H1 (cell line): ENCODE results near the gene TSR3. TPM values are rescaled to one million over a fixed set of nuclear protein-coding genes. Genes with fewer than 3 reads are reported as not detected.

Source experiments
- CTCF ChIA-PET: fragments of 300-600 bp; sonication (Branson Sonifier 250); formaldehyde crosslinking; loops from one replicate; lab custom pipeline; 2021; ENCODE audit not compliant: partially characterized antibody; lab: Charles Lee
- POLR2A ChIA-PET: fragments of 300-600 bp; sonication (Branson Sonifier 250); formaldehyde crosslinking; loops from one replicate; lab custom pipeline; 2021; ENCODE audit warnings: inconsistent platforms; ENCODE audit not compliant: partially characterized antibody; lab: Charles Lee
- DNase-seq, 2 experiments: peaks; one replicate each; pipeline versions ENCODE4 v3.0.0 to v3.0.0-alpha.2; 2010 to 2022; ENCODE audit warnings: low spot score in 2 of 2, low read depth in 1 of 2, mixed read lengths in 1 of 2
- FAIRE-seq: peaks from 2 replicates; lab custom pipeline; 2011; peaks lifted over from hg19 to GRCh38; lab: Jason Lieb, UNC
- H2AFZ ChIP-seq: 2 replicates; pipeline ENCODE4 v1.8.1; 2012; ENCODE audit warnings: low read length, inconsistent platforms
- H2AK5ac ChIP-seq: 2 replicates; pipeline ENCODE4 v1.6.1; 2013; ENCODE audit warnings: low read depth, low read length
- H2BK120ac ChIP-seq: replicated peaks from 2 replicates; pipeline ENCODE3; 2013; ENCODE audit warnings: low read depth, low read length, inconsistent platforms
- H2BK12ac ChIP-seq: 2 replicates; pipeline ENCODE4 v1.6.1; 2013; ENCODE audit warnings: low read depth, low read length
- H2BK15ac ChIP-seq: 2 replicates; pipeline ENCODE4 v1.6.1; 2013; ENCODE audit warnings: low read length
- H2BK20ac ChIP-seq: 2 replicates; pipeline ENCODE4 v1.6.1; 2013; ENCODE audit warnings: low read length
- H2BK5ac ChIP-seq: 2 replicates; pipeline ENCODE4 v1.6.1; 2013; ENCODE audit warnings: low read depth, low read length
- H3K14ac ChIP-seq: 2 replicates; pipeline ENCODE4 v1.6.1; 2013; ENCODE audit warnings: inconsistent platforms; ENCODE audit not compliant: insufficient read length
- H3K18ac ChIP-seq: 2 replicates; pipeline ENCODE4 v1.6.1; 2013; ENCODE audit warnings: low read length; ENCODE audit errors: extremely low read depth
- H3K23ac ChIP-seq: 2 replicates; pipeline ENCODE4 v1.6.1; 2013; ENCODE audit warnings: inconsistent platforms; ENCODE audit not compliant: insufficient read length
- H3K23me2 ChIP-seq: 2 replicates; pipeline ENCODE4 v1.6.1; 2013; ENCODE audit warnings: low read depth, low read length
- H3K27ac ChIP-seq: 2 replicates; pipeline ENCODE4 v1.6.1; 2011; ENCODE audit warnings: low read depth, low read length, inconsistent platforms
- H3K27me3 ChIP-seq, 4 experiments: replicated peaks in 1 of 4; 1 replicate in 1 of 4; 2 replicates in 3 of 4; pipeline versions ENCODE4 v1.6.1 to v1.8.1; 2011 to 2013; ENCODE audit warnings: low read length in 3 of 4, mild to moderate bottlenecking in 3 of 4, inconsistent platforms in 2 of 4, mixed read lengths in 2 of 4, moderate library complexity in 1 of 4; ENCODE audit not compliant: control insufficient read depth in 3 of 4, insufficient read depth in 3 of 4; ENCODE audit errors: extremely low read depth in 1 of 4
- H3K36me3 ChIP-seq, 4 experiments: 2 replicates each; pipeline versions ENCODE4 v1.6.1 to v1.8.1; 2011 to 2013; ENCODE audit warnings: mild to moderate bottlenecking in 4 of 4, low read length in 3 of 4, moderate library complexity in 2 of 4, control low read depth in 1 of 4, inconsistent platforms in 1 of 4; ENCODE audit not compliant: insufficient read depth in 4 of 4, control insufficient read depth in 2 of 4
- H3K4ac ChIP-seq: replicated peaks from 2 replicates; pipeline ENCODE3; 2013; ENCODE audit warnings: low read length, low read depth, mixed read lengths, inconsistent platforms; ENCODE audit not compliant: insufficient read length
- H3K4me1 ChIP-seq, 4 experiments: replicated peaks in 1 of 4; 1 replicate in 1 of 4; 2 replicates in 3 of 4; pipeline versions ENCODE4 v1.6.1 to v1.8.1; 2011 to 2013; ENCODE audit warnings: low read length in 3 of 4, inconsistent platforms in 2 of 4, mixed read lengths in 1 of 4; ENCODE audit not compliant: insufficient read depth in 4 of 4, control insufficient read depth in 3 of 4
- H3K4me2 ChIP-seq, 2 experiments: 2 replicates each; pipeline versions ENCODE4 v1.6.1 to v1.8.1; 2011 to 2013; ENCODE audit warnings: low read depth in 2 of 2, low read length in 2 of 2, control low read depth in 1 of 2, inconsistent platforms in 1 of 2, mild to moderate bottlenecking in 1 of 2; ENCODE audit not compliant: insufficient read depth in 1 of 2
- H3K4me3 ChIP-seq, 4 experiments: fragments of 200-600, 300-600 bp in 1 of 4; sonication (generic), shearing (Covaris generic), sonication (Bioruptor Twin) in 1 of 4; 2 replicates each; pipeline versions ENCODE4 v1.5.1 to v1.8.1; 2011 to 2016; ENCODE audit warnings: low read length in 4 of 4, low read depth in 3 of 4, control low read depth in 2 of 4, inconsistent platforms in 2 of 4, mild to moderate bottlenecking in 2 of 4, mixed read lengths in 1 of 4, moderate library complexity in 1 of 4; ENCODE audit not compliant: insufficient read depth in 2 of 4; ENCODE audit errors: extremely low read depth in 1 of 4
- H3K56ac ChIP-seq: replicated peaks from 2 replicates; pipeline ENCODE3; 2013; ENCODE audit warnings: low read depth, mild to moderate bottlenecking, mixed read lengths, low read length, inconsistent platforms; ENCODE audit not compliant: insufficient read length
- H3K79me1 ChIP-seq: 2 replicates; pipeline ENCODE4 v1.6.1; 2013; ENCODE audit warnings: low read depth, low read length, control low read depth
- H3K79me2 ChIP-seq, 2 experiments: 2 replicates each; pipeline versions ENCODE4 v1.6.1 to v1.8.1; 2012 to 2013; ENCODE audit warnings: low read length in 2 of 2, mild to moderate bottlenecking in 2 of 2, inconsistent platforms in 1 of 2; ENCODE audit not compliant: insufficient read depth in 2 of 2, control insufficient read depth in 1 of 2
- H3K9ac ChIP-seq, 4 experiments: replicated peaks in 1 of 4; 1 replicate in 1 of 4; 2 replicates in 3 of 4; pipeline versions ENCODE4 v1.6.1 to v1.8.1; 2011 to 2013; ENCODE audit warnings: low read depth in 3 of 4, low read length in 3 of 4, control low read depth in 2 of 4, mild to moderate bottlenecking in 2 of 4, moderate library complexity in 2 of 4, inconsistent platforms in 1 of 4; ENCODE audit errors: extremely low read depth in 1 of 4
- H3K9me3 ChIP-seq, 2 experiments: 2 replicates each; pipeline versions ENCODE4 v1.6.1 to v1.8.1; 2012 to 2013; ENCODE audit warnings: mild to moderate bottlenecking in 2 of 2, moderate library complexity in 2 of 2, control low read depth in 1 of 2, inconsistent platforms in 1 of 2, low read depth in 1 of 2, low read length in 1 of 2, mixed read lengths in 1 of 2; ENCODE audit not compliant: insufficient read depth in 2 of 2
- H4K20me1 ChIP-seq, 2 experiments: replicated peaks in 1 of 2; 2 replicates each; pipeline versions ENCODE3 to v1.8.1; 2011 to 2013; ENCODE audit warnings: inconsistent platforms in 2 of 2, low read length in 2 of 2, mild to moderate bottlenecking in 1 of 2; ENCODE audit not compliant: insufficient read depth in 2 of 2, control insufficient read depth in 1 of 2
- H4K5ac ChIP-seq: 2 replicates; pipeline ENCODE4 v1.6.1; 2013; ENCODE audit warnings: low read length, low read depth, mixed read lengths, inconsistent platforms; ENCODE audit not compliant: insufficient read length
- H4K8ac ChIP-seq: 2 replicates; pipeline ENCODE4 v1.8.0; 2013; ENCODE audit warnings: mild to moderate bottlenecking, moderate library complexity, low read length, inconsistent platforms; ENCODE audit not compliant: insufficient read depth; ENCODE audit errors: extremely low read depth
- H4K91ac ChIP-seq: replicated peaks from 2 replicates; pipeline ENCODE3; 2013; ENCODE audit warnings: low read length, mixed read lengths, inconsistent platforms; ENCODE audit not compliant: insufficient read length
- BCL11A ChIP-seq, 2 experiments: IDR thresholded peaks; one replicate each; pipeline ENCODE4 v1.6.1; 2011; ENCODE audit warnings: low read depth in 2 of 2, low read length in 2 of 2, mild to moderate bottlenecking in 2 of 2
- CHD1 ChIP-seq: IDR thresholded peaks from 2 replicates; pipeline ENCODE4 v1.6.1; 2012; ENCODE audit warnings: low read depth, low read length, improper control_type of control experiment
- CHD2 ChIP-seq: IDR thresholded peaks from 2 replicates; pipeline ENCODE4 v1.6.1; 2012; ENCODE audit warnings: low read length, improper control_type of control experiment
- CTBP2 ChIP-seq: IDR thresholded peaks from 2 replicates; pipeline ENCODE4 v1.7.0; 2011; ENCODE audit warnings: borderline replicate concordance, mild to moderate bottlenecking, moderate library complexity, mixed read lengths, low read length; ENCODE audit not compliant: insufficient read depth, insufficient read length
- HDAC2 ChIP-seq, 2 experiments: fragments of 300-600 bp in 1 of 2; sonication (generic) in 1 of 2; IDR thresholded peaks; 2 replicates each; pipeline ENCODE4 v1.6.1; 2011 to 2012; ENCODE audit warnings: low read depth in 2 of 2, low read length in 2 of 2, mild to moderate bottlenecking in 2 of 2, moderate library complexity in 2 of 2, borderline replicate concordance in 1 of 2, inconsistent platforms in 1 of 2
- KDM1A ChIP-seq: fragments of 200-600, 300-600 bp; sonication (generic); IDR thresholded peaks from 2 replicates; pipeline ENCODE4 v1.7.1; 2016; ENCODE audit warnings: mild to moderate bottlenecking, low read length, borderline replicate concordance
- KDM5A ChIP-seq: fragments of 200-600 bp; IDR thresholded peaks from 2 replicates; pipeline ENCODE4 v1.7.1; 2012; ENCODE audit warnings: mild to moderate bottlenecking, low read length, inconsistent platforms, mixed read lengths
- POLR2A ChIP-seq, 2 experiments: IDR thresholded peaks; 1 replicate in 1 of 2; 2 replicates in 1 of 2; pipeline ENCODE4 v1.6.1; 2011; ENCODE audit warnings: low read depth in 2 of 2, low read length in 2 of 2, mild to moderate bottlenecking in 2 of 2; ENCODE audit errors: control extremely low read depth in 1 of 2
- RFX5 ChIP-seq: IDR thresholded peaks from 2 replicates; pipeline ENCODE4 v1.6.1; 2011; ENCODE audit warnings: low read depth, low read length, improper control_type of control experiment, borderline replicate concordance
- RNF2 ChIP-seq: fragments of 200-900, 300-1000 bp; sonication (generic); IDR thresholded peaks from 2 replicates; pipeline ENCODE4 v1.7.1; 2016; ENCODE audit warnings: borderline replicate concordance, low read depth, mild to moderate bottlenecking, antibody characterized with exemption, low read length; ENCODE audit not compliant: poor library complexity, severe bottlenecking; ENCODE audit errors: missing control alignments
- SAP30 ChIP-seq: fragments of 300-600 bp; sonication (generic); IDR thresholded peaks from 2 replicates; pipeline ENCODE4 v1.7.1; 2012; ENCODE audit warnings: low read length, moderate library complexity, mild to moderate bottlenecking, inconsistent platforms; ENCODE audit not compliant: insufficient read depth, insufficient replicate concordance
- SIRT6 ChIP-seq: IDR thresholded peaks from one replicate; pipeline ENCODE4 v1.7.1; 2012; ENCODE audit warnings: low read length, inconsistent platforms
- SIX5 ChIP-seq: IDR thresholded peaks from 2 replicates; pipeline ENCODE4 v1.6.1; 2011; ENCODE audit warnings: mild to moderate bottlenecking, low read depth, low read length
- SP2 ChIP-seq: IDR thresholded peaks from 2 replicates; pipeline ENCODE4 v1.6.1; 2012; ENCODE audit warnings: mild to moderate bottlenecking, low read length, inconsistent platforms
- WGBS, 2 experiments: shearing (Covaris generic) in 1 of 2; methylation state at CpG; one replicate each; pipeline versions ENCODE4 v1.1.6 to v1.1.7; 2013 to 2015; ENCODE audit warnings: low lambda C conversion rate in 2 of 2, mixed read lengths in 2 of 2, inconsistent platforms in 1 of 2, low coverage in 1 of 2, missing lambda C conversion rate in 1 of 2; ENCODE audit not compliant: insufficient replicate concordance in 2 of 2, insufficient coverage in 1 of 2, insufficient read length in 1 of 2; ENCODE audit errors: extremely low coverage in 1 of 2, missing lambda C conversion rate in 1 of 2; 5-methylcytosine and 5-hydroxymethylcytosine counted together
- polyA plus RNA-seq, 7 experiments: library from polyadenylated mRNA; depleted of rRNA in 3 of 7; stranded (reverse) in 5 of 7; unstranded in 2 of 7; fragments of >200 nt in 5 of 7; fragments of 200-250 nt in 2 of 7; gene quantifications; 1 replicate in 5 of 7; 2 replicates in 1 of 7; 4 replicates in 1 of 7; pipeline versions ENCODE4 v1.2.1 to v1.2.3, GENCODE V29; 2011 to 2013; ENCODE audit warnings: missing spikeins in 2 of 7, mixed read lengths in 2 of 7
- total RNA-seq: library from RNA; stranded (reverse); fragmentation: NEBNext Ultra II Directional; extraction: Animal tissue kit (Norgen Biotek cat#: 25700); gene quantifications from 2 replicates; pipeline ENCODE4 v1.2.1, GENCODE V29; 2021

The TSR3 gene
- total and polyA plus RNA-seq, 2 of the 8 experiments (the other 6 are each of a cell fraction or from before 2014, with no cell fraction given): 43.1 to 52.3 TPM

DNA sequence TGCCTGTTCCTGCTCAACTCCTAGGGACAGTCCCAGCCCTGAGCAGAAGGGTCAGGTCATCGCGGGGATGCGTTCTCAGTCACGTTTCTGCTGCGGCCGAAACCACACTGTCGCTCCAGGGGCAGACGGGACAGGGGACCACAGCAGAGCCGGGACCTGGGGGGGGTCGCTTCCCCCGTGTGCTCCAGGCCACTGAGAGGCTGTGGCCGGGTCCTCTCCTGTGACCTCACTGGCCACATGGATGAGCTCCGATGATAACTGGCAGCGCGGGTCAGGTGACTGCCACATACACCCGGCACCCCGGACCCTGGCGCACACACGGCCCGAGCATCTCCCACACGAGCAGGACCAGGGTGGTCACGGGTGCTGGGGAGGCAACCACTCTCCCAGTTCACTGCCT is 12.8 kb upstream of the TSR3 start:
- WGBS, 2 experiments: 92% methylated on average over 22 of the region's 22 CpGs; no CpG with 5 or more reads in 1 of the 2 experiments
- Histone ChIP-seq H3K23ac (no peak overlapping the region), H2BK20ac (no peak overlapping the region), H2AFZ (no peak overlapping the region), H3K23me2 (no peaks in the 10 kb centered on the region), H2BK5ac (no peak overlapping the region), H3K4ac (no peak overlapping the region), H2AK5ac (no peak overlapping the region), H3K27me3 (no peaks in the 10 kb centered on the region), H3K27ac (no peak overlapping the region), H3K56ac (no peak overlapping the region), H4K8ac (no peak overlapping the region), H3K4me2 (no peak overlapping the region), H4K5ac (no peak overlapping the region), H3K4me3 (no peak overlapping the region), H3K36me3 (peaks cover 15 to 43% (median 23%) of the 10 kb centered on the region in 4 experiments), H3K18ac (no peak overlapping the region), H3K79me2 (peaks cover 0 to 5% of the 10 kb centered on the region in 2 experiments; a peak in 1 of 4 replicates), H3K9ac (no peak overlapping the region), H2BK12ac (no peak overlapping the region), H3K9me3 (no peaks in the 10 kb centered on the region), H4K20me1 (peaks cover 12 to 29% of the 10 kb centered on the region in 2 experiments), H3K4me1 (no peaks in the 10 kb centered on the region), H3K14ac (no peak overlapping the region), H2BK15ac (no peak overlapping the region), H3K79me1 (peaks cover 5% of the 10 kb centered on the region; the same call in 1 of the 2 replicates), H2BK120ac (no peak overlapping the region), H4K91ac (no peak overlapping the region)
- CTCF ChIA-PET: interaction anchor here (0.6 to 8.1 kb wide), 27 partner anchors 10 to 584 kb away, joined by 3 to 59 read pairs (median 5); partner anchors contain the start of gene CCDC154
- DNase-seq (no peak), FAIRE-seq (no peak)
- POLR2A ChIA-PET: interaction anchor here (0.8 to 6.6 kb wide), 7 partner anchors 11 to 50 kb away, joined by 3 to 44 read pairs (median 6); no protein-coding TSS in a partner anchor
- TF ChIP-seq CTBP2 (no peak), POLR2A (IDR thresholded peaks at IDR 0.05; ENCODE audit: control extremely low read depth in 1 of 2, low read depth in 2 of 2, low read length in 2 of 2) (no peak), SIRT6 (no peak), SAP30 (no peak), RFX5 (no peak), BCL11A (IDR thresholded peaks at IDR 0.05; ENCODE audit: low read depth in 2 of 2, low read length in 2 of 2) (no peak), CHD2 (no peak), KDM5A (no peak), CHD1 (no peak), KDM1A (no peak), SIX5 (no peak), SP2 (no peak), HDAC2 (IDR thresholded peaks at IDR 0.05; ENCODE audit: borderline replicate concordance in 1 of 2, low read depth in 2 of 2, low read length in 2 of 2) (no peak), RNF2 (no peak)
